ENCODE results near the gene RAET1E.
A peak's percentile ranks its signal among the peaks of the same experiment; 100 is the strongest.

Gene RAET1E

GRCh38 chr6:149890629-149891045 is 7.3 kb downstream of the RAET1E start:
- no peak for DNase-seq (ENCODE audit: low read depth)

GRCh38 chr6:149889326-149889725 is 8.6 kb downstream of the RAET1E start:
- no peak for DNase-seq (ENCODE audit: low read depth)

GRCh38 chr6:149888659-149889058 is 9.3 kb downstream of the RAET1E start:
- no peak for DNase-seq (ENCODE audit: low read depth)

GRCh38 chr6:149888093-149888492 is 9.8 kb downstream of the RAET1E start:
- DNase-seq (ENCODE audit: low read depth) = no peak

- no peak for DNase-seq (ENCODE audit: low read depth)
Observed at GRCh38 chr6:149887343-149887742, 10.6 kb downstream of the RAET1E start.

- DNase-seq (ENCODE audit: low read depth) = no peak
Observed at GRCh38 chr6:149885888-149886287, 12.0 kb downstream of the RAET1E start.

GRCh38 chr6:149884617-149885016 is 13.3 kb downstream of the RAET1E start:
- DNase-seq (ENCODE audit: low read depth) = no peak

- no peak for DNase-seq (ENCODE audit: low read depth)
Observed at GRCh38 chr6:149884215-149884614, 13.7 kb downstream of the RAET1E start.

- no peak for DNase-seq (ENCODE audit: low read depth)
Observed at GRCh38 chr6:149881860-149882259, 16.1 kb downstream of the RAET1E start.

- DNase-seq (ENCODE audit: low read depth) = no peak
Observed at GRCh38 chr6:149881066-149881766, 16.7 kb downstream of the RAET1E start.

- DNase-seq (ENCODE audit: low read depth) = no peak
Observed at GRCh38 chr6:149877659-149878058, 20.3 kb downstream of the RAET1E start.

GRCh38 chr6:149876241-149876933 is 21.5 kb downstream of the RAET1E start:
- DNase-seq (ENCODE audit: low read depth) = no peak

GRCh38 chr6:149872233-149872632 is 25.7 kb downstream of the RAET1E start:
- DNase-seq (ENCODE audit: low read depth) = no peak

- no peak for DNase-seq (ENCODE audit: low read depth)
Observed at GRCh38 chr6:149871182-149871581, 26.7 kb downstream of the RAET1E start.

GRCh38 chr6:149869275-149869892 is 28.5 kb downstream of the RAET1E start:
- DNase-seq (ENCODE audit: low read depth) = no peak

- DNase-seq (ENCODE audit: low read depth) = no peak
Observed at GRCh38 chr6:149867876-149868640, 29.9 kb downstream of the RAET1E start.

GRCh38 chr6:149864578-149865535 is 33.1 kb downstream of the RAET1E start:
- peak; percentile 14 for DNase-seq (ENCODE audit: low read depth)

- peak; percentile 73 for DNase-seq (ENCODE audit: low read depth)
Observed at GRCh38 chr6:149863698-149864577, 34.0 kb downstream of the RAET1E start, which contains the start of gene LRP11. TSS of gene LRP11 (minus strand) at chr6:149864359. CDS start at chr6:149864020, 339 bp downstream.

- DNase-seq (ENCODE audit: low read depth) = peak; percentile 12
Observed at GRCh38 chr6:149862922-149863697, 34.8 kb downstream of the RAET1E start.

All from T follicular helper cell (primary cell).